Measurements from ENCODE around the gene SDF4.
"Not testable (repeated sequence)": the region's sequence is repeated elsewhere in the genome, so short reads cannot be mapped to it uniquely, and the experiment has no call there.

SDF4 gene

DNA sequence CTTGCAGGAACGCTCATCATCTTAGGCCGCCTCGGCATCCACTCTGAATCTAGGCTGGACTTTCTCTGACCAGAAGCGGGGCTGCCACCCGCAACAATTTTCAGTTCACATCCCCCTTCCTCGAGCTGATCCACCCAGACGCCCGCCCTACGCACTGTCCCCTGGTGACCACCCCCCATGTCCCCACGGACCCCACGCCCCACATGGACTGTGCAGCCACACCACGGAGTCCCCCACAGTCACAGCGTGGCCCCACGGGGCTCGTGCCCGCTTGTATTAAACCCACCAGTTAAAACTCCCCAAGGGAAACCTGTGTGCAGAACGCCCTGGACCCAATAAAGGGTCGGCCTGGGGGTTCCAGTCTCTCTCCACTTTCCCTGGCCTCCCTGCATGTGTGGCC is 27.7 kb upstream of the SDF4 start:
- Histone ChIP-seq H3K27ac (ENCODE audit: low read depth, low read length) (no peak overlapping the region), H3K4me3 (ENCODE audit: low read length) (no peak overlapping the region), H3K4me1 (ENCODE audit: insufficient read depth, low read length) (peaks cover 6% of the 10 kb centered on the region; the same call in 1 of the 2 replicates), H3K36me3 (ENCODE audit: insufficient read depth, low read length) (peaks cover 73% of the 10 kb centered on the region), H3K9me3 (ENCODE audit: insufficient read depth, low read depth, low read length) (no peaks in the 10 kb centered on the region), H3K27me3 (ENCODE audit: insufficient read depth, low read length) (no peaks in the 10 kb centered on the region), H3K9ac (ENCODE audit: low read depth, low read length) (no peak overlapping the region)
- 96% methylated on average over 18 of the region's 18 CpGs for WGBS

DNA sequence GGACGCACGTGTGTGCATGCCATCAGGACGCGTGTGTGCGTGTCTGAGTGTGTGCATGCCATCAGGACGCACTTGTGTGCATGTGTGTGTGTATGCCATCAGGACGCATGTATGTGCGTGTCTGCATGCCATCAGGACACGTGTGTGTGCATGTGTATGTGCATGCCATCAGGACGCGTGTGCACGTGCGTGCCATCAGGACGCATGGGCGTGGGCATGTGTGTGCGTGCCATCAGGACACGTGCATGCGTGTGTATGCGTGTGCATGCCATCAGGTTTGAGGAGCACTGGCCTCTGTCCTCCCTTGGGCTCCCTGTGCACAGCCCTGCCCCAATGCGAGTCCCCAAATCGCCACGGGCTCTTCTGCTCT is 27.3 kb upstream of the SDF4 start:
- H3K4me1 ChIP-seq (ENCODE audit: insufficient read depth, low read length) = peaks cover 6% of the 10 kb centered on the region; the same call in 1 of the 2 replicates
- no peaks in the 10 kb centered on the region for H3K9me3 ChIP-seq (ENCODE audit: insufficient read depth, low read depth, low read length)
- H3K27me3 ChIP-seq (ENCODE audit: insufficient read depth, low read length) = no peaks in the 10 kb centered on the region
- H3K4me3 ChIP-seq (ENCODE audit: low read length) = no peak overlapping the region
- no peak overlapping the region for H3K9ac ChIP-seq (ENCODE audit: low read depth, low read length)
- WGBS = 96% methylated on average over 22 of the region's 22 CpGs
- peaks cover 73% of the 10 kb centered on the region for H3K36me3 ChIP-seq (ENCODE audit: insufficient read depth, low read length)
- no peak overlapping the region for H3K27ac ChIP-seq (ENCODE audit: low read depth, low read length)

DNA sequence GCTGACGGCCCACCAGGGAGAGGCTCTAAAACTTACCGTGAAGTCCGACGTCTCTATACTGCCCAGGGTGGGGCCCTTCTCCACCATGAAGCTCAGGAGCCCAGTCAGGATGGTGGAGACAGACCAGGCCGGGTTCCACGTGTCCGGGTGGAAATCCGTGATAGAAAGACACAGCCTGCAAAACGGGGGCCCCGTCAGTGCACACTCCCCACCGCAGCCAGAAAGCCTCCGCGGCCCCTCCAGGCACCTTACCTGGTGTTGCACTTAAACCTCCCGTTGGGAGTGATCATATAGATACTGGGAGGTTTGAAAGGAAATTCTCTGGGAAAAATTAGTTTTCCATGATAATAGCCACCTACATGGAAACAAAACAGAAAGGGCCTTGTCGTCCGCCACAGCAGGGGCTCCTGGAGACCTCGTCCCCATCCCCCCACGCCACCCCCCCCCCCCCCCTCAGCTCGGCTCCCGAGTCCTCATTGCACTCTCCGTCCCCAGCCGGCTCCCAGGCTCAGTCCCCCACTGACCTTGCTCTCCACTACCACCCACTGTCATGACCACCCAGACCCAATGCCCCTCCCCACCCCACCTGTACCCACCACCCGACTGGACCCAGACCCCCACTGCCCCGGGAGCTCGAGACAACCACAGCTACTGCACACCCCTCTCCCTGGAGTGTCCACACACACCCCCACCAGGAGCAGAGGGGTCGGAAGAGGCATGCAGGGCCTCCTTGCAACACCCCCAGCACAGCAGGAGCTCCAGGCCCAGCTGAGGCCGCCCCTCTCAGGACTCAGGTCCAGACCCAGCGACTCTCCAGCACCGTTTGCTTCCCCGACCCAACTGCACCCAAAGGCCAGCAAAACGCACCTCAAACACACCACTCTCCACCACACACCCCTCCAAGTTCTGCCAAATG is 25.4 kb upstream of the SDF4 start:
- H3K36me3 ChIP-seq (ENCODE audit: insufficient read depth, low read length) = peaks cover 71% of the 10 kb centered on the region
- 83% methylated on average over 27 of the region's 31 CpGs for WGBS
- peaks cover 6% of the 10 kb centered on the region; the same call in 1 of the 2 replicates for H3K4me1 ChIP-seq (ENCODE audit: insufficient read depth, low read length)
- peak overlapping the region; percentile 60; the same call in 1 of the 2 replicates for H3K27ac ChIP-seq (ENCODE audit: low read depth, low read length)
- H3K27me3 ChIP-seq (ENCODE audit: insufficient read depth, low read length) = no peaks in the 10 kb centered on the region
- no peaks in the 10 kb centered on the region for H3K9me3 ChIP-seq (ENCODE audit: insufficient read depth, low read depth, low read length)
- H3K9ac ChIP-seq (ENCODE audit: low read depth, low read length) = 0 out of 2 replicates have a peak overlapping the region, but pooled peaks have one; percentile 31
- no peak overlapping the region for H3K4me3 ChIP-seq (ENCODE audit: low read length)

DNA sequence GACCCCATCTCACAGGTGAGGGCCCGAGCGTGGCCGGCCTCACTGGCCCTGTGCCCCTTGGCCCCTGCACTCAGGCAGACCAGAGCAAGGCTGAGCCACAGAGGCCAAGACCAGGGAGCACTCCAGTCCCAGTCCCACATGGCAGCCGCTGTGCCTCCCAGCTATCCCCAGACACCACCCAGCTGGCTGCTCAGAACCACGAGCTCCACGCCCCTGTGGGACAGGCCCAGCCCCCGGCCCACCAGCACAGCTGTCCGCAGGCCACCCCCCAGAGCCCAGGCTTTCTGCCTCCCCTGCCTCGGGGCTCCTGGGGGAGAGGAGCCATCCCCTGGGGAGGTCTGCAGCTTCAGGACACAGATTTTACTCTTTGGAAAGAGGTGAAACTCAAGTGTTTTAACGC is 23.8 kb upstream of the SDF4 start:
- no peak overlapping the region for H3K9ac ChIP-seq (ENCODE audit: low read depth, low read length)
- H3K4me1 ChIP-seq (ENCODE audit: insufficient read depth, low read length) = peaks cover 6% of the 10 kb centered on the region; the same call in 1 of the 2 replicates
- H3K27ac ChIP-seq (ENCODE audit: low read depth, low read length) = no peak overlapping the region
- no peaks in the 10 kb centered on the region for H3K9me3 ChIP-seq (ENCODE audit: insufficient read depth, low read depth, low read length)
- no peak overlapping the region for H3K4me3 ChIP-seq (ENCODE audit: low read length)
- H3K36me3 ChIP-seq (ENCODE audit: insufficient read depth, low read length) = peaks cover 60% of the 10 kb centered on the region
- H3K27me3 ChIP-seq (ENCODE audit: insufficient read depth, low read length) = no peaks in the 10 kb centered on the region
- WGBS = 90% methylated on average over 10 of the region's 10 CpGs

DNA sequence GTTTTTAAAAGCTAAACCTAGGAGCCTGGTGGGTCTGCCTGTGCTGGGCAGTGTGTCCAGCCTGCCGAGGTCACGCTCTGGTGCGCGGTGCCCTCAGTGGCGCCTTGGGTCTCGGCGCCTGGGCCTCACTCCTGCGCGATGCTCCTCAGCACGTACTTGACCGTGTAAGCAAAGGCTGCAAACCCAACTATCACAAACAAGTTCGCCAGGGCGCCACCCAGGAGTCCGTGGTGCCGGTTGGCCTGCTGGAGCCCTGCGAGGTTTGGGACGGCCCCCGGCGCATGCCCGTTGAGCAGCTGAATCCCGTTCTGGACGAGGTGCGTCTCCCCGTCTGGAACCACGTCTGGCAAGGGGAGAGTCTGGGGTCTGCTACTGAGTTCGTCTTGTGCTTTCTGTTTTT is 23.3 kb upstream of the SDF4 start:
- Histone ChIP-seq H3K9ac (ENCODE audit: low read depth, low read length) (no peak overlapping the region), H3K36me3 (ENCODE audit: insufficient read depth, low read length) (peaks cover 55% of the 10 kb centered on the region)
- 97% methylated on average over 26 of the region's 26 CpGs for WGBS

DNA sequence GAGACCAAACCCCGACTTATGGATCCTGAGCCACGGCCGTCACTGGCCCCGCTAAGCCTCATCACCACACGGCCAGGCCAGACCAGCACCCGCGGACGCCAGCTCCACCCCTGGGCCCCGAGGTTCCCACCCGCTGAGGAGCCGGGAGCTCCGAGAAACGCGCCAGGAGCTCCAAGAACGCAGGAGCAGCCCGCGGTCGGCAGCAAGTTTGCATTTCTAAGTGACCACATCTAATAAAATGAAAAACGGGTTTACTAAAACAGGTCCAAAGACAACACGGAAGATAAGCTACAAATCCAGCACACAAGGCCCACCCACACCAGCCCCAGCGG is 22.8 kb upstream of the SDF4 start:
- Histone ChIP-seq H3K36me3 (ENCODE audit: insufficient read depth, low read length) (peaks cover 51% of the 10 kb centered on the region), H3K9me3 (ENCODE audit: insufficient read depth, low read depth, low read length) (no peaks in the 10 kb centered on the region), H3K9ac (ENCODE audit: low read depth, low read length) (no peak overlapping the region), H3K27me3 (ENCODE audit: insufficient read depth, low read length) (no peaks in the 10 kb centered on the region), H3K4me3 (ENCODE audit: low read length) (no peak overlapping the region), H3K27ac (ENCODE audit: low read depth, low read length) (no peak overlapping the region), H3K4me1 (ENCODE audit: insufficient read depth, low read length) (peaks cover 6% of the 10 kb centered on the region; the same call in 1 of the 2 replicates)
- WGBS = 94% methylated on average over 21 of the region's 21 CpGs

More for the DNA sequence above, 23.3 kb upstream of the SDF4 start:
- H3K27me3 ChIP-seq (ENCODE audit: insufficient read depth, low read length) = no peaks in the 10 kb centered on the region
- H3K4me1 ChIP-seq (ENCODE audit: insufficient read depth, low read length) = peaks cover 6% of the 10 kb centered on the region; the same call in 1 of the 2 replicates
- H3K9me3 ChIP-seq (ENCODE audit: insufficient read depth, low read depth, low read length) = no peaks in the 10 kb centered on the region
- H3K27ac ChIP-seq (ENCODE audit: low read depth, low read length) = no peak overlapping the region
- H3K4me3 ChIP-seq (ENCODE audit: low read length) = no peak overlapping the region

DNA sequence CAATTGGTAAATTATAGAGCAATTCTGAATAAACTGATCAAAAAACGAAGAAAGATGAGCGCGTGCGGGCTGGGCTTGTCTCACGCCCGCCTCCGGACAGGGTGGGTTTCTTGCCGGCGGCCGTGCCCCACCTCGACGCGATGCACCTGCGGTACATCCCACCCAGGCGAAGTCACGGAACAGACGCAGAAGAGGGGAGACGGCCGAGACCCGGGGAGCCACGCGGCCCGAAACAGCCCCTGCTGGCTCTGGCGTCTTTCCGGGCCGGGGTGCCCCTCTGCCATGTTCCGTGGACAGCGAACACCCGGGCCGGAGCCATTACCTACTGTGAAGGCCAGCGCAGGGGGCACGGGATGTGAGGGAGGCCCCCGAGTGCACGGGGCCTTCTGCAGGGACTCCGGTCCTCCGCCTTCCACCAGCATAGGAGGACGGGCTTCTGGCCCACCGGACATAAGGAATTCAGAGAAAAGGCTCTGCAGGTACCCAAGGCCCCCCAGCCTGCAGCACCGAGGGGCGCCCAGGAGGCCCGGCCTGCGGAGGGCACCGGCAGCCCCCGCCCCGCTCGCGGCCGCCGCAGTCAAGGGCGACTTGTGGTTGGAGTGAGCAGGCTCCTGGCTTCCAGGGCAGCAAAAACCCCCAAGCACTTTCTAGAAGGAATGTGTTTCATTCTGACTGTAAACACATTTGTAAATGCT is 22.3 kb upstream of the SDF4 start:
- Histone ChIP-seq H3K4me3 (ENCODE audit: low read length) (no peak overlapping the region), H3K27me3 (ENCODE audit: insufficient read depth, low read length) (no peaks in the 10 kb centered on the region), H3K9ac (ENCODE audit: low read depth, low read length) (no peak overlapping the region), H3K27ac (ENCODE audit: low read depth, low read length) (no peak overlapping the region), H3K4me1 (ENCODE audit: insufficient read depth, low read length) (peaks cover 6% of the 10 kb centered on the region; the same call in 1 of the 2 replicates), H3K36me3 (ENCODE audit: insufficient read depth, low read length) (peaks cover 48% of the 10 kb centered on the region), H3K9me3 (ENCODE audit: insufficient read depth, low read depth, low read length) (no peaks in the 10 kb centered on the region)
- WGBS = 97% methylated on average over 50 of the region's 50 CpGs

DNA sequence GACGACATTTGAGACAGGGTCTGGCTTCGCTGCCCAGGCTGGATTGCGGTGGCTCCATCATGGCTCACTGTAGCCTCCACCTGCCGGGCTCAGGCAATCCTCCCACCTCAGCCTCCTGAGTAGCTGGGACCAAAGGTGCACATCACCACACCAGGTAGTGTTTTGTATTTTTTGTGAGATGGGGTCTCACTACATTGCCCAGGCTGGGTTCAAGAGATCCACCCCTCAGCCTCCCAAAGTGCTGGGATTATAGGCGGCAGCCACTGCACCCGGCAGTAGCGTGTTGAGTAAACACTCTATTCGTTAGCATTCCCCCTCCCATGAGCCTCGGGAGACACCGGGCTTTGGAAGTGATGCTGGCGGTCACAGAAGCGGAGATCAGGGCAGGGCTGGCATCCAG is 21.5 kb upstream of the SDF4 start:
- Histone ChIP-seq H3K4me3 (ENCODE audit: low read length) (no peak overlapping the region), H3K27ac (ENCODE audit: low read depth, low read length) (no peak overlapping the region), H3K4me1 (ENCODE audit: insufficient read depth, low read length) (peaks cover 6% of the 10 kb centered on the region; the same call in 1 of the 2 replicates), H3K36me3 (ENCODE audit: insufficient read depth, low read length) (peaks cover 44% of the 10 kb centered on the region), H3K9ac (ENCODE audit: low read depth, low read length) (no peak overlapping the region), H3K9me3 (ENCODE audit: insufficient read depth, low read depth, low read length) (no peaks in the 10 kb centered on the region), H3K27me3 (ENCODE audit: insufficient read depth, low read length) (no peaks in the 10 kb centered on the region)
- WGBS = 95% methylated on average over 12 of the region's 12 CpGs

DNA sequence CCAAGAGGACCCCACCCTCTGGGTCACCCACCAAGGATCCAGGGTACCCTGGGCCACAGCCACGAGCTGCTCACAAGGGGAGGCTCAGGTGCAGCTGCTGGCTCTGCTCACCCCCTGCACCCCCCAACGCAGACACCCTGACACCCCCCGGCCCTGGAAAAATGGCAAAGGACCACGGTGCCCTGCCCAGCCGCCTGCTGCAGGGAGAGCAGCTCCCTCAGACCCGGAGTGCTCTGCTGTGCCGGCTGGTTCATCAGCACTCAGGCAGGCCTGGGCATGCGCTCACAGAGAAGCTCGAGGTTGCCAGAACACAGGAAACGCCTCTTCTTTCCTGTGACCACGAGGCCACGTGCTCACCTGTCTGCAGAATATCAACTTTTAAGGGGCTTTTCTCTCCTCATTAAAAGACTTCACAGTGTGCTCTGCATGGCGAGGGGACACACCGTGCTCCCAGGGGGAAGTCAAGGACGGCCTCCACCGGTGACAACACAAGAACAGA is 19.0 kb upstream of the SDF4 start:
- Histone ChIP-seq H3K4me1 (ENCODE audit: insufficient read depth, low read length) (no peaks in the 10 kb centered on the region), H3K27me3 (ENCODE audit: insufficient read depth, low read length) (peaks cover 20% of the 10 kb centered on the region), H3K9ac (ENCODE audit: low read depth, low read length) (no peak overlapping the region), H3K36me3 (ENCODE audit: insufficient read depth, low read length) (peaks cover 34% of the 10 kb centered on the region), H3K27ac (ENCODE audit: low read depth, low read length) (peak overlapping the region; percentile 5; the same call in 1 of the 2 replicates), H3K9me3 (ENCODE audit: insufficient read depth, low read depth, low read length) (no peaks in the 10 kb centered on the region), H3K4me3 (ENCODE audit: low read length) (no peak overlapping the region)
- WGBS = 90% methylated on average over 16 of the region's 16 CpGs

DNA sequence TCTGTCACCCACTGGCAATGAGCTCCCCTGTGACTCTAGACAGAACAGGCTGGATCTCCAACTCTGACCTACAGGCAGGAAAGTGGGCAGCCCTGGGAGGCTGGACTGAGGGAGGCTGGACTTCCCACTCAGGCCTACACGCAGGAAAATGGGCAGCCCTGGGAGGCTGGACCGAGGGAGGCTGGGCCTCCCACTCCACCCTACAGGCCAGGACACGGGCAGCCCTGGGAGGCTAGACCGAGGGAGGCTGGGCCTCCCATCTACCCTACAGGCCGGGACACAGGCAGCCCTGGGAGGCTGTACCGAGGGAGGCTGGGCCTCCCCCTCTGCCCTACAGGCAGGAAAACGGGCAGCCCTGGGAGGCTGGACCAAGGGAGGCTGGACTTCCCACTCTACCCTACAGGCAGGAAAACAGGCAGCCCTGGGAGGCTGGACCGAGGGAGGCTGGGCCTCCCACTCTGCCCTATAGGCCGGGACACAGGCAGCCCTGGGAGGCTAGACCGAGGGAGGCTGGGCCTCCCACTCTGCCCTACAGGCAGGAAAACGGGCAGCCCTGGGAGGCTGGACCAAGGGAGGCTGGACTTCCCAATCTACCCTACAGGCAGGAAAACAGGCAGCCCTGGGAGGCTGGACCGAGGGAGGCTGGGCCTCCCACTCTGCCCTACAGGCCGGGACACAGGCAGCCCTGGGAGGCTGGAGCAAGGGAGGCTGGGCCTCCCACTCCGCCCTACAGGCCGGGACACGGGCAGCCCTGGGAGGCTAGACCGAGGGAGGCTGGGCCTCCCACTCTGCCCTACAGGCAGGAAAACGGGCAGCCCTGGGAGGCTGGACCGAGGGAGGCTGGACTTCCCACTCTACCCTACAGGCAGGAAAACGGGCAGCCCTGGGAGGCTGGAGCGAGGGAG is 16.5 kb upstream of the SDF4 start:
- H3K9me3 ChIP-seq (ENCODE audit: insufficient read depth, low read depth, low read length); H3K36me3 ChIP-seq (ENCODE audit: insufficient read depth, low read length); H3K27ac ChIP-seq (ENCODE audit: low read depth, low read length); H3K4me1 ChIP-seq (ENCODE audit: insufficient read depth, low read length); H3K9ac ChIP-seq (ENCODE audit: low read depth, low read length); H3K4me3 ChIP-seq (ENCODE audit: low read length): not testable (repeated sequence)
- 95% methylated on average over 21 of the region's 21 CpGs for WGBS
- peaks cover 23% of the 10 kb centered on the region for H3K27me3 ChIP-seq (ENCODE audit: insufficient read depth, low read length)

Measured in HUES64 (cell line).